ENCODE data around the gene ENG.

The ENG gene

DNA sequence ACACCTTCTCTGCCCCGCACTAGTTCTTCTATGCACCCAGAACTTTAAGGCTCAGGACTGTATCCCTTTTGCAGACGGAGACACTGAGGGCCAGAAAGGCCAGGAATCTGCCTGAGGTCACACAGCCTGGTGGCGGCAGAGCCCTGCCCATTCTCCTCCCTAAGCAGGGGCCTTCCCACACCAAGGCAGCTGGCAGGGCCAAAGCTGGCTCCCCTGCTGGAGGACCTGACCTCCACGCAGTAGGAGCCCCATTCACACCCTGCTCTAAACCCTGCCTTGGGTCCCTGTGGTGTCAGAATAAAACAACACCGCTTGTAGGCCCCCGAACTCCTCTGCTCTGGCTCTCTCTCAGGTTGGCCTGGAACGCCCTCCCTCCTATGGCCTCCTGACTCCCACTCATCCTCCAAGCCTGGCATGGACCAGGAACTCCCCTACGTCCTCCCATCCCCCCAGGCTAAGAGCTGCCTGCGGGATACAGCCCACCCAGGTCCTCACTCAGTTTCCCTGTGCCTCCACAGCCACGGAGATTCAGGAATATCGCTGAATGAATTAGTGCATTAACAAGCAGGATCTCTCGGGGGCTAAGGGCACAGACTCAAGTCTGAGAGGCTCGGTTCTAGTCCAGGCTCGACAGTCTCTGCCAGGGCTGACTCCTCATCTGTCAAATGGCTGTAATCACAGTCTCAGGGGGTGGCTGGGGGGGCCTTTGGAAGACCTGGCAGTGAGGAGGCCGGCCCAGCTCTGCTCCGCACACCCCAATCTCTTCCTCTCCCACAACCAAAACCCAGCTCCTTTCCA is 42.1 kb upstream of the ENG start:
- peaks cover 30% of the 10 kb centered on the region for H3K36me3 ChIP-seq (ENCODE audit: control insufficient read depth, insufficient read depth, low read length)
- TF ChIP-seq, protein P1, sequence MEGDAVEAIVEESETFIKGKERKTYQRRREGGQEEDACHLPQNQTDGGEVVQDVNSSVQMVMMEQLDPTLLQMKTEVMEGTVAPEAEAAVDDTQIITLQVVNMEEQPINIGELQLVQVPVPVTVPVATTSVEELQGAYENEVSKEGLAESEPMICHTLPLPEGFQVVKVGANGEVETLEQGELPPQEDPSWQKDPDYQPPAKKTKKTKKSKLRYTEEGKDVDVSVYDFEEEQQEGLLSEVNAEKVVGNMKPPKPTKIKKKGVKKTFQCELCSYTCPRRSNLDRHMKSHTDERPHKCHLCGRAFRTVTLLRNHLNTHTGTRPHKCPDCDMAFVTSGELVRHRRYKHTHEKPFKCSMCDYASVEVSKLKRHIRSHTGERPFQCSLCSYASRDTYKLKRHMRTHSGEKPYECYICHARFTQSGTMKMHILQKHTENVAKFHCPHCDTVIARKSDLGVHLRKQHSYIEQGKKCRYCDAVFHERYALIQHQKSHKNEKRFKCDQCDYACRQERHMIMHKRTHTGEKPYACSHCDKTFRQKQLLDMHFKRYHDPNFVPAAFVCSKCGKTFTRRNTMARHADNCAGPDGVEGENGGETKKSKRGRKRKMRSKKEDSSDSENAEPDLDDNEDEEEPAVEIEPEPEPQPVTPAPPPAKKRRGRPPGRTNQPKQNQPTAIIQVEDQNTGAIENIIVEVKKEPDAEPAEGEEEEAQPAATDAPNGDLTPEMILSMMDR (IDR thresholded peaks at IDR 0.05; ENCODE audit: insufficient read depth, low read length, poor library complexity, severe bottlenecking), result no peak
- H3K27me3 ChIP-seq (replicated peaks; ENCODE audit: control insufficient read depth, insufficient read depth, low read length), result no peaks in the 10 kb centered on the region
- no peak overlapping the region for H3K4me3 ChIP-seq (replicated peaks; ENCODE audit: low read depth, low read length)
- no peak for DNase-seq (ENCODE audit: extremely low read depth, insufficient read length)

DNA sequence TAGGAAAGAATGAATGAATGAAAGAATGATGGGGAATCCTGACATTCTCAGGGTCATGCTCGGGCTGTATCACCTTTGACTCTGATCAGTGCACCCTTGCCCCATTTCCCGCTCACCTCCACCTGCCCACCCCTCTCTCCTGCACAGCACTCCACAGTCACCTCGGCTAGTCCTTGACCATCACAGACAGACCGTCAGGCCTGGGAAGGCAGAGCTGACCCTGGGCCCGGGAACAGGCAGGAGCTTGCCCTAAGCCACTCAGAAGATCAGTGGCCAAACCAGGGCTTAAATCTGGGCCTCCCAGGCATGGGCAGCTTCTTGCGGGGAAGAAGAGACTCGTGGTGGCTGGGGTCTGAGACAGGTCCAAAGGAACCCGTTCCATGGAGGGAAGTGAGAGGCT is 41.4 kb upstream of the ENG start:
- H3K27me3 ChIP-seq (replicated peaks; ENCODE audit: control insufficient read depth, insufficient read depth, low read length), result no peaks in the 10 kb centered on the region
- DNase-seq (ENCODE audit: extremely low read depth, insufficient read length), result no peak
- H3K36me3 ChIP-seq (ENCODE audit: control insufficient read depth, insufficient read depth, low read length), result peaks cover 30% of the 10 kb centered on the region
- no peak overlapping the region for H3K4me3 ChIP-seq (replicated peaks; ENCODE audit: low read depth, low read length)
- TF ChIP-seq, protein P1 (IDR thresholded peaks at IDR 0.05; ENCODE audit: insufficient read depth, low read length, poor library complexity, severe bottlenecking), result no peak

DNA sequence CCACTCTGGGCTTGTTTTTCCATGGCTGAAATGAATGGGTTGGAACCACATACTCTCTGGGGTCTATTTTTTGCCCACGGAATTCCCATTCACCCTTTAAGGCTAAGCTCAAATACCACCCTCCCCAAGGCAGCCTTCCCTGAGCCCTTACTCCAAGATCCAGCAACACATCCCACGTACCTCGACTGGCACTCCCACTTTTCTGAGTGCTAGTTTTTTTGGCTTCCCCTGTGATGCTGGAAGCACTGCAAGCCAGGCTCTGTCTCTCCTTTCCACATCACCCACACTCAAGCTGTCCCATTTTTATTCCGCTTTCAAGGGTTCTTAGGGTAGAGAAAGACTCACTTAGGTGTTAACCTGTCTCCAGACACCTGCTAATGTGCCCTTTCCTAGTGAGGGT is 38.9 kb upstream of the ENG start:
- no peak for DNase-seq (ENCODE audit: extremely low read depth, insufficient read length)
- no peaks in the 10 kb centered on the region for H3K27me3 ChIP-seq (replicated peaks; ENCODE audit: control insufficient read depth, insufficient read depth, low read length)
- TF ChIP-seq, protein P1 (IDR thresholded peaks at IDR 0.05; ENCODE audit: insufficient read depth, low read length, poor library complexity, severe bottlenecking), result no peak
- H3K36me3 ChIP-seq (ENCODE audit: control insufficient read depth, insufficient read depth, low read length), result peaks cover 36% of the 10 kb centered on the region
- H3K4me3 ChIP-seq (replicated peaks; ENCODE audit: low read depth, low read length), result no peak overlapping the region

DNA sequence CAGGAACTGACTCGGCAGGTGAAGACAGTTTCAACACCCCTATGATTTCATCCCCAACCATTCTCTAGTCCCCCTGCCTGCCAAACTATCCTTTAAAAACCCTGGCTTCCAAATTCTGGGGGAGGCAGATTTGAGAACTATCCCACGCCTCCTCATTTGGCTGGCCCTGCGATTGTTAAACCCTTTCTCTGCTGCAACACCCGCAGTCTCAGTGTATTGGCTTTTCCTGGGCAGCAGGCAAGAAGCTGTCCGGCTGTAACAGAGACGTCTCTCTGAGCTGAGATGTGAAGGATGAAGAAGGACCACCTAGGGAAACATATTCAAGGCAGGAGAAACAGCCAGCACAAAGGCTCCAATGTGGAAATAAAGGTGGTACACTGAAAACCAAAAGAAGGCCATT is 38.4 kb upstream of the ENG start:
- TF ChIP-seq, protein P1 (IDR thresholded peaks at IDR 0.05; ENCODE audit: insufficient read depth, low read length, poor library complexity, severe bottlenecking), result no peak
- DNase-seq (ENCODE audit: extremely low read depth, insufficient read length), result no peak
- H3K36me3 ChIP-seq (ENCODE audit: control insufficient read depth, insufficient read depth, low read length), result peaks cover 36% of the 10 kb centered on the region
- H3K4me3 ChIP-seq (replicated peaks; ENCODE audit: low read depth, low read length), result no peak overlapping the region
- no peaks in the 10 kb centered on the region for H3K27me3 ChIP-seq (replicated peaks; ENCODE audit: control insufficient read depth, insufficient read depth, low read length)

DNA sequence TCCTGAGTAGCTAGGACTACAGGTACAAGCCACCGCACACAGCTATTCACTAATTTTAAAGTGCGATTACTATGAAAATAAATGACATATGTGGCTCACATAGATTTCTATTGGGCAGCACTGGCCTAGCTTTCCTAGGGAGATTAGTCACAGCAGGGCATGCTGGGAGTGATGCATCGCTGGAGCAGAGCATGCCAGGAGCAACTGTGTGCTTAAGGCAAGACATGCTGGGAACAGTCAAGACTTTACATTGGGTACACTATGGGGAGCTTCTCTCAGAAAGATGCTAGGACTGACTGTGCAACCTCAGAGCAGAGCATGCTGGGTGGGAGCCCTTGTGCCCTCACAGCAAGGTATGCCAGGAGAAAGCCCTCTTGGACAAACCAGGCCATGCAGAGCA is 35.6 kb upstream of the ENG start:
- Histone ChIP-seq H3K27me3 (replicated peaks; ENCODE audit: control insufficient read depth, insufficient read depth, low read length) (no peaks in the 10 kb centered on the region), H3K4me3 (replicated peaks; ENCODE audit: low read depth, low read length) (no peak overlapping the region), H3K36me3 (ENCODE audit: control insufficient read depth, insufficient read depth, low read length) (peaks cover 33% of the 10 kb centered on the region)
- DNase-seq (ENCODE audit: extremely low read depth, insufficient read length), result no peak
- TF ChIP-seq, protein P1 (IDR thresholded peaks at IDR 0.05; ENCODE audit: insufficient read depth, low read length, poor library complexity, severe bottlenecking), result no peak

Data from GM06990 (cell line).